HepG2 (cell line): ENCODE measurements around the gene DIAPH1. TPM values are rescaled to one million over a fixed set of nuclear protein-coding genes. Genes with fewer than 3 reads are reported as not detected.

Source experiments
- ATAC-seq: fragments of 200-7000 bp; cut with Tn5 transposase; 3 replicates; pipeline ENCODE4 v1.9.1; 2020; ENCODE audit warnings: mild to moderate bottlenecking, moderate library complexity
- BruUV-seq: library from RNA; stranded (reverse); fragments of 400-500 nt; replicated peaks from 2 replicates; lab custom pipeline; 2021; lab: Mats Ljungman, UMichigan
- CTCF ChIA-PET: fragments of 300-600 bp; formaldehyde crosslinking; extraction: SDS; loops from one replicate; lab custom pipeline; 2021; ENCODE audit warnings: low total read pairs, inconsistent platforms, low intra/inter-chr PET ratio; lab: Yijun Ruan, JAX
- POLR2A ChIA-PET: fragments of 350-600 bp; sonication (Branson Sonifier 250); formaldehyde crosslinking; loops from one replicate; lab custom pipeline; 2020; ENCODE audit warnings: antibody characterized with exemption, inconsistent platforms; lab: Yijun Ruan, JAX
- DNase-seq: peaks from one replicate; pipeline ENCODE4 v3.0.0-alpha.2; 2015; ENCODE audit warnings: low spot score
- FAIRE-seq: peaks from 3 replicates; lab custom pipeline; 2011; peaks lifted over from hg19 to GRCh38; lab: Jason Lieb, UNC
- H2AFZ ChIP-seq: one replicate; pipeline ENCODE4 v1.6.1; 2011; ENCODE audit warnings: low read length, inconsistent platforms
- H3K27ac ChIP-seq: fragments of 300-600 bp; 3 replicates; pipeline ENCODE4 v1.8.0; 2011; ENCODE audit warnings: mixed run types, mild to moderate bottlenecking, mixed read lengths, low read length, inconsistent platforms; ENCODE audit not compliant: insufficient read depth; ENCODE audit errors: extremely low read length
- H3K27me3 ChIP-seq, 2 experiments: fragments of 200-600 bp in 1 of 2; 2 replicates in 1 of 2; 3 replicates in 1 of 2; pipeline versions ENCODE4 v1.6.0 to v1.8.0; 2011; ENCODE audit warnings: low read length in 2 of 2, mild to moderate bottlenecking in 2 of 2, moderate library complexity in 2 of 2, inconsistent platforms in 1 of 2; ENCODE audit not compliant: insufficient read depth in 2 of 2, control insufficient read depth in 1 of 2
- H3K36me3 ChIP-seq, 2 experiments: fragments of 200-600 bp in 1 of 2; replicated peaks in 1 of 2; 2 replicates in 1 of 2; 3 replicates in 1 of 2; pipeline versions ENCODE4 v1.5.1 to v1.8.0; 2011; ENCODE audit warnings: low read length in 2 of 2, inconsistent platforms in 1 of 2; ENCODE audit not compliant: insufficient read depth in 2 of 2, control insufficient read depth in 1 of 2
- H3K4me1 ChIP-seq: 2 replicates; pipeline ENCODE4 v1.5.1; 2012; ENCODE audit warnings: low read length, inconsistent platforms; ENCODE audit not compliant: insufficient read depth
- H3K4me2 ChIP-seq: 2 replicates; pipeline ENCODE4 v1.6.0; 2011; ENCODE audit warnings: low read depth, low read length, inconsistent platforms
- H3K4me3 ChIP-seq, 3 experiments: fragments of 200-600 bp in 1 of 3; sonication (generic), shearing (Covaris generic) in 1 of 3; replicated peaks in 1 of 3; 2 replicates each; pipeline ENCODE4 v1.5.1; 2011 to 2016; ENCODE audit warnings: low read length in 3 of 3, inconsistent platforms in 2 of 3, low read depth in 2 of 3, mild to moderate bottlenecking in 2 of 3, control low read depth in 1 of 3, mixed read lengths in 1 of 3; ENCODE audit not compliant: insufficient read depth in 1 of 3
- H3K79me2 ChIP-seq: one replicate; pipeline ENCODE4 v1.6.1; 2011; ENCODE audit warnings: low read length, inconsistent platforms; ENCODE audit not compliant: insufficient read depth
- H3K9ac ChIP-seq: 2 replicates; pipeline ENCODE4 v1.6.0; 2011; ENCODE audit warnings: mild to moderate bottlenecking, low read depth, low read length, inconsistent platforms; ENCODE audit not compliant: insufficient read depth
- H3K9me3 ChIP-seq: 2 replicates; pipeline ENCODE4 v1.5.1; 2012; ENCODE audit warnings: mild to moderate bottlenecking, low read length
- H4K20me1 ChIP-seq: 2 replicates; pipeline ENCODE4 v1.6.0; 2011; ENCODE audit warnings: inconsistent platforms, mild to moderate bottlenecking, low read length, moderate library complexity; ENCODE audit not compliant: insufficient read depth
- ARHGAP35 ChIP-seq: sonication (generic); formaldehyde crosslinking; IDR thresholded peaks from 2 replicates; pipeline ENCODE4 v1.9.0; 2022; ENCODE audit warnings: mild to moderate bottlenecking, inconsistent platforms, moderate library complexity, missing genetic modification reagents, borderline replicate concordance
- FOXO1 ChIP-seq: sonication (generic); formaldehyde crosslinking; IDR thresholded peaks from 2 replicates; pipeline ENCODE4 v1.4.0; 2020; ENCODE audit warnings: missing genetic modification reagents
- GATA4 ChIP-seq: sonication (generic); IDR thresholded peaks from 2 replicates; pipeline ENCODE4 v1.6.1; 2016; ENCODE audit warnings: antibody characterized with exemption, low read depth, borderline replicate concordance
- GTF2F1 ChIP-seq: fragments of 150-350 bp; IDR thresholded peaks from 2 replicates; pipeline ENCODE4 v1.6.1; 2014; ENCODE audit warnings: low read length
- MBNL3 ChIP-seq: fragments of 250-450 bp; sonication (Bioruptor Pico); conservative IDR thresholded peaks from 2 replicates; pipeline ENCODE4 v1.8.0; 2022; ENCODE audit warnings: mild to moderate bottlenecking, inconsistent platforms
- MTA3 ChIP-seq: sonication (generic); formaldehyde crosslinking; IDR thresholded peaks from 2 replicates; pipeline ENCODE4 v1.4.0; 2020; ENCODE audit warnings: missing genetic modification reagents
- RFX1 ChIP-seq: fragments of 450-650 bp; IDR thresholded peaks from 2 replicates; pipeline ENCODE4 v1.6.1; 2017
- SMAD3 ChIP-seq: sonication (generic); formaldehyde crosslinking; IDR thresholded peaks from 2 replicates; pipeline ENCODE4 v1.4.0; 2020; ENCODE audit warnings: missing genetic modification reagents
- TRIM24 ChIP-seq: sonication (generic); formaldehyde crosslinking; IDR thresholded peaks from 2 replicates; pipeline ENCODE4 v1.8.0; 2022; ENCODE audit warnings: mild to moderate bottlenecking, missing genetic modification reagents
- ZNF12 ChIP-seq: sonication (generic); formaldehyde crosslinking; IDR thresholded peaks from 2 replicates; pipeline ENCODE4 v1.5.0; 2020; ENCODE audit warnings: missing genetic modification reagents
- ZNF230 ChIP-seq: sonication (generic); formaldehyde crosslinking; IDR thresholded peaks from 2 replicates; pipeline ENCODE4 v1.4.0; 2020; ENCODE audit warnings: mild to moderate bottlenecking, missing genetic modification reagents
- ZNF235 ChIP-seq: sonication (generic); formaldehyde crosslinking; IDR thresholded peaks from 2 replicates; pipeline ENCODE4 v1.8.1; 2023; ENCODE audit warnings: mild to moderate bottlenecking, missing genetic modification reagents, borderline replicate concordance
- ZNF549 ChIP-seq: sonication (generic); formaldehyde crosslinking; IDR thresholded peaks from 2 replicates; pipeline ENCODE4 v1.5.0; 2020; ENCODE audit warnings: missing genetic modification reagents
- WGBS: methylation state at CpG from one replicate; pipeline ENCODE4 v1.1.6; 2017; ENCODE audit warnings: low lambda C conversion rate; 5-methylcytosine and 5-hydroxymethylcytosine counted together
- in situ Hi-C: cut with HindIII; loops from 2 replicates; pipeline ENCODE4 v1.10.0; 2017; ENCODE audit warnings: low pct_unique_long_range_greater_than_20kb; ENCODE audit not compliant: extremely low pct_ligation_motif_present
- intact Hi-C: fragments of 100-400 bp; cut with micrococcal nuclease; formaldehyde crosslinking; loops from one replicate; pipeline ENCODE4 v1.10.0; 2022; ENCODE audit not compliant: unreplicated experiment
- polyA plus RNA-seq, 8 experiments: library from polyadenylated mRNA; depleted of rRNA in 3 of 8; stranded (reverse) in 7 of 8; unstranded in 1 of 8; fragments of >200 nt; fragmentation: Illumina TruSeq in 4 of 8; extraction: Trizol in 4 of 8; gene quantifications; 2 replicates each; pipeline versions ENCODE4 v1.2.1 to v1.2.3, GENCODE V29; 2011 to 2016; ENCODE audit warnings: low read depth in 4 of 8, missing spikeins in 1 of 8, mixed read lengths in 1 of 8; ENCODE audit not compliant: insufficient read depth in 1 of 8
- total RNA-seq, 5 experiments: library from RNA; depleted of rRNA; stranded (reverse); fragments of >200 nt; fragmentation: Illumina TruSeq; extraction: Trizol; gene quantifications; 2 replicates each; pipeline ENCODE4 v1.2.3, GENCODE V29; 2016; ENCODE audit warnings: low read depth in 1 of 5
- TF ChIP-seq, protein P1 (sequence below): sonication (generic); IDR thresholded peaks from 2 replicates; pipeline ENCODE4 v1.6.1; 2016; ENCODE audit warnings: low read depth, borderline replicate concordance
- TF ChIP-seq, protein P2 (sequence below): IDR thresholded peaks from 2 replicates; pipeline ENCODE4 v1.6.1; 2016; ENCODE audit warnings: mild to moderate bottlenecking
- TF ChIP-seq, protein P3 (sequence below): sonication (generic); formaldehyde crosslinking; IDR thresholded peaks from 2 replicates; pipeline ENCODE4 v1.5.1; 2020; ENCODE audit warnings: missing genetic modification reagents, mild to moderate bottlenecking, borderline replicate concordance
- TF ChIP-seq, protein P4 (sequence below): sonication (generic); formaldehyde crosslinking; IDR thresholded peaks from 2 replicates; pipeline ENCODE4 v1.8.1; 2022; ENCODE audit warnings: mild to moderate bottlenecking, missing genetic modification reagents

The DIAPH1 gene
- total and polyA plus RNA-seq, 2 of the 13 experiments (the other 11 are each of a cell fraction or from before 2014, with no cell fraction given): 25.1 to 33.9 TPM

DNA sequence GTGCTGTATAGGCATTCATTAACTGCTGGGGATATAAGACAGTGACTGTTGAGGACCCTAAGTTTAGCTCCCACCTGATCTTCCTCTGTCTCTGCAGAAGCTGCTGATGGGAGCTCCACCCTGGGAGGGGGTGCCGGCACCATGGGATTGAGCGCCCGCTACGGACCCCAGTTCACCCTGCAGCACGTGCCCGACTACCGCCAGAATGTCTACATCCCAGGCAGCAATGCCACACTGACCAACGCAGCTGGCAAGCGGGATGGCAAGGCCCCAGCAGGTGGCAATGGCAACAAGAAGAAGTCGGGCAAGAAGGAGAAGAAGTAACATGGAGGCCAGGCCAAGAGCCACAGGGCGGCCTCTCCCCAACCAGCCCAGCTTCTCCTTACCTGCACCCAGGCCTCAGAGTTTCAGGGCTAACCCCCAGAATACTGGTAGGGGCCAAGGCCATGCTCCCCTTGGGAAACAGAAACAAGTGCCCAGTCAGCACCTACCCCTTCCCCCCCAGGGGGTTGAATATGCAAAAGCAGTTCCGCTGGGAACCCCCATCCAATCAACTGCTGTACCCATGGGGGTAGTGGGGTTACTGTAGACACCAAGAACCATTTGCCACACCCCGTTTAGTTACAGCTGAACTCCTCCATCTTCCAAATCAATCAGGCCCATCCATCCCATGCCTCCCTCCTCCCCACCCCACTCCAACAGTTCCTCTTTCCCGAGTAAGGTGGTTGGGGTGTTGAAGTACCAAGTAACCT lies 107.8 kb downstream of the DIAPH1 start:
- BruUV-seq: no TSS peak
- ATAC-seq: no peak
- CTCF ChIA-PET: interaction anchor here (3.2 kb wide), 1 partner anchor 13 kb away, joined by 13 read pairs; no protein-coding TSS in a partner anchor

DNA sequence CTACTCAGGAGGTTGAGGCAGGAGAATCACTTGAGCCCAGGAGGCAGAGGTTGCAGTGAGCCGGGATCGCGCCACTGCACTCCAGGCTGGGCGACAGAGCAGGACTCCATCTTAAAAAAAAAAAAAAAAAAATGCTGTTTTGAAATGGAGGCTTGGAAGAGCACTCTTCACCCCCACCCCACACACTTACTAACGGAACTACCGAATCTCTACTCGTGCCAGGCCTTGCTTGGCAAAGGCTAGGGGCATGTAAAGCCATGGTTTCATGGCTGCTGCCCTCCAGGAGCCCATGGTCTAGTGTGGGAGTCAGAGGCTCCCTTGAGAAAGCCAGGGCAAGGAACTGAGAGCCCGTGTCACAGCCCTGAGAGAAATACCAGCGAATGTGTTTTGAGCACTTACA lies 108.6 kb downstream of the DIAPH1 start:
- DNase-seq (no peak), ATAC-seq (no peak), FAIRE-seq (no peak)
- ChIA-PET CTCF (no interaction called here), POLR2A (no interaction called here)
- Histone ChIP-seq H3K27ac (no peak overlapping the region), H3K9me3 (no peaks in the 10 kb centered on the region), H3K27me3 (no peaks in the 10 kb centered on the region; a peak in 1 of 5 replicates), H3K79me2 (no peaks in the 10 kb centered on the region), H3K4me1 (peaks cover 6% of the 10 kb centered on the region; the same call in 1 of the 2 replicates), H3K9ac (no peak overlapping the region), H4K20me1 (no peaks in the 10 kb centered on the region), H3K4me2 (no peak overlapping the region), H2AFZ (no peak overlapping the region), H3K4me3 (no peak overlapping the region), H3K36me3 (peaks cover 2 to 11% of the 10 kb centered on the region in 2 experiments; a peak in 1 of 5 replicates)
- in situ Hi-C loops (no loop called here), intact Hi-C loops (no loop called here)
- BruUV-seq: no TSS peak
- WGBS: 85% methylated on average over 9 of the region's 9 CpGs
- no peak for TF ChIP-seq ZNF235 (CRISPR knock-in tag)
- no peak for TF ChIP-seq RFX1
- TF ChIP-seq TRIM24: no peak
- TF ChIP-seq, protein P1, sequence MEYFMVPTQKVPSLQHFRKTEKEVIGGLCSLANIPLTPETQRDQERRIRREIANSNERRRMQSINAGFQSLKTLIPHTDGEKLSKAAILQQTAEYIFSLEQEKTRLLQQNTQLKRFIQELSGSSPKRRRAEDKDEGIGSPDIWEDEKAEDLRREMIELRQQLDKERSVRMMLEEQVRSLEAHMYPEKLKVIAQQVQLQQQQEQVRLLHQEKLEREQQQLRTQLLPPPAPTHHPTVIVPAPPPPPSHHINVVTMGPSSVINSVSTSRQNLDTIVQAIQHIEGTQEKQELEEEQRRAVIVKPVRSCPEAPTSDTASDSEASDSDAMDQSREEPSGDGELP: no peak
- TF ChIP-seq, protein P2, sequence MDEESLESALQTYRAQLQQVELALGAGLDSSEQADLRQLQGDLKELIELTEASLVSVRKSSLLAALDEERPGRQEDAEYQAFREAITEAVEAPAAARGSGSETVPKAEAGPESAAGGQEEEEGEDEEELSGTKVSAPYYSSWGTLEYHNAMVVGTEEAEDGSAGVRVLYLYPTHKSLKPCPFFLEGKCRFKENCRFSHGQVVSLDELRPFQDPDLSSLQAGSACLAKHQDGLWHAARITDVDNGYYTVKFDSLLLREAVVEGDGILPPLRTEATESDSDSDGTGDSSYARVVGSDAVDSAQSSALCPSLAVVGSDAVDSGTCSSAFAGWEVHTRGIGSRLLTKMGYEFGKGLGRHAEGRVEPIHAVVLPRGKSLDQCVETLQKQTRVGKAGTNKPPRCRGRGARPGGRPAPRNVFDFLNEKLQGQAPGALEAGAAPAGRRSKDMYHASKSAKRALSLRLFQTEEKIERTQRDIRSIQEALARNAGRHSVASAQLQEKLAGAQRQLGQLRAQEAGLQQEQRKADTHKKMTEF (CRISPR knock-in tag): no peak
- no peak for TF ChIP-seq MBNL3 (CRISPR knock-in tag)
- TF ChIP-seq, protein P3, sequence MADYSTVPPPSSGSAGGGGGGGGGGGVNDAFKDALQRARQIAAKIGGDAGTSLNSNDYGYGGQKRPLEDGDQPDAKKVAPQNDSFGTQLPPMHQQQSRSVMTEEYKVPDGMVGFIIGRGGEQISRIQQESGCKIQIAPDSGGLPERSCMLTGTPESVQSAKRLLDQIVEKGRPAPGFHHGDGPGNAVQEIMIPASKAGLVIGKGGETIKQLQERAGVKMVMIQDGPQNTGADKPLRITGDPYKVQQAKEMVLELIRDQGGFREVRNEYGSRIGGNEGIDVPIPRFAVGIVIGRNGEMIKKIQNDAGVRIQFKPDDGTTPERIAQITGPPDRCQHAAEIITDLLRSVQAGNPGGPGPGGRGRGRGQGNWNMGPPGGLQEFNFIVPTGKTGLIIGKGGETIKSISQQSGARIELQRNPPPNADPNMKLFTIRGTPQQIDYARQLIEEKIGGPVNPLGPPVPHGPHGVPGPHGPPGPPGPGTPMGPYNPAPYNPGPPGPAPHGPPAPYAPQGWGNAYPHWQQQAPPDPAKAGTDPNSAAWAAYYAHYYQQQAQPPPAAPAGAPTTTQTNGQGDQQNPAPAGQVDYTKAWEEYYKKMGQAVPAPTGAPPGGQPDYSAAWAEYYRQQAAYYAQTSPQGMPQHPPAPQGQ (CRISPR knock-in tag): no peak
- no peak for TF ChIP-seq SMAD3 (CRISPR knock-in tag)

More for the DNA sequence above, 107.8 kb downstream of the DIAPH1 start:
- Histone ChIP-seq H3K79me2 (no peaks in the 10 kb centered on the region), H3K9me3 (no peaks in the 10 kb centered on the region), H3K27me3 (no peaks in the 10 kb centered on the region; a peak in 1 of 5 replicates), H2AFZ (no peak overlapping the region), H3K27ac (no peak overlapping the region), H3K4me1 (peaks cover 6% of the 10 kb centered on the region; the same call in 1 of the 2 replicates), H3K36me3 (peaks cover 3 to 19% of the 10 kb centered on the region in 2 experiments; a peak in 1 of 5 replicates), H3K4me2 (no peak overlapping the region), H3K9ac (no peak overlapping the region), H4K20me1 (no peaks in the 10 kb centered on the region), H3K4me3 (no peak overlapping the region)
- FAIRE-seq (no peak), DNase-seq (no peak)
- 89% methylated on average over 14 of the region's 14 CpGs for WGBS
- intact Hi-C loops: no loop called here
- POLR2A ChIA-PET: no interaction called here
- in situ Hi-C loops: no loop called here
- TF ChIP-seq, protein P4, sequence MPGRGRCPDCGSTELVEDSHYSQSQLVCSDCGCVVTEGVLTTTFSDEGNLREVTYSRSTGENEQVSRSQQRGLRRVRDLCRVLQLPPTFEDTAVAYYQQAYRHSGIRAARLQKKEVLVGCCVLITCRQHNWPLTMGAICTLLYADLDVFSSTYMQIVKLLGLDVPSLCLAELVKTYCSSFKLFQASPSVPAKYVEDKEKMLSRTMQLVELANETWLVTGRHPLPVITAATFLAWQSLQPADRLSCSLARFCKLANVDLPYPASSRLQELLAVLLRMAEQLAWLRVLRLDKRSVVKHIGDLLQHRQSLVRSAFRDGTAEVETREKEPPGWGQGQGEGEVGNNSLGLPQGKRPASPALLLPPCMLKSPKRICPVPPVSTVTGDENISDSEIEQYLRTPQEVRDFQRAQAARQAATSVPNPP (CRISPR knock-in tag): no peak
- TF ChIP-seq GATA4 (no peak), GTF2F1 (no peak), MTA3 (CRISPR knock-in tag) (no peak), ZNF230 (no peak), ARHGAP35 (no peak), ZNF12 (CRISPR knock-in tag) (no peak), FOXO1 (no peak), ZNF549 (CRISPR knock-in tag) (no peak)
